GM19468 (cell line): ENCODE data around the gene RDX.

Experiments
- ATAC-seq: cut with Tn5 transposase; IDR thresholded peaks from one replicate; pipeline ENCODE4 v1.9.1; 2021; ENCODE audit warnings: mild to moderate bottlenecking, moderate library complexity, moderate number of reproducible peaks; ENCODE audit not compliant: unreplicated experiment; ENCODE audit errors: extremely low read depth

Gene RDX

DNA sequence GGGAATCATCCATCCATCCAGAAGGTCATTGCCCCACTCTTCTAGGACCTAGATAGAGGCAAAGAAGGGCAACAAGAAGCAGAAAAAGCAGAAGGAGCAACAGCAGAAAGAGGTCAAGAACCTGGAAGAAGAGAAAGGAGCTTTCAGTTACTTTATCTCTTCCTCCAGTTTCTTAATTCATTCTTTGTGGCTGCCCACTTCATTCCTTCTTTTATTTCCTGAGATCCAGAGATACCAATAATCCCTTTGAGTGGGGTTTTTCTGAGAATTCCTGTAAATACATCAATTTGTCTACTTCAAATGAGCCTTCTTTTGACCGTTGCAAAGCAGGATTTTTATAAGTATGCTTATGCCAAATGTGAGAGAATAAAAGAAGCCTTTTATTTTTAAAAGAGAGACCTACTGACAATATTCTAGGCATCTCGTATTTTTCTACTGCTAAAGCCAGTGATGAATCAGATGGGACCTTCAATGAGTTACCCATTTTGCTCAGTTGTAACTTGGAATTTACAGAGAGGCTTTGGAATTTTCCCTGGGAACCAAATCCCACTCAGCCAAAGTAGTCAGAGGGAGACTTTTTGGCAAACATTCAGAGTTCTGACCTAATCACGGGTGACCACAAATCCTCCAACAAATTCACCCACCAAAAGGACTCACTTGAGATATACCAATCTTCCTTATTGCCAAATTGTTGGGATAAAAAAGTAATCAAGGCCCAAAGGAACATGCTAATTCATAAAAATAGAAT is 148.3 kb downstream of the RDX start:
- ATAC-seq = no peak

DNA sequence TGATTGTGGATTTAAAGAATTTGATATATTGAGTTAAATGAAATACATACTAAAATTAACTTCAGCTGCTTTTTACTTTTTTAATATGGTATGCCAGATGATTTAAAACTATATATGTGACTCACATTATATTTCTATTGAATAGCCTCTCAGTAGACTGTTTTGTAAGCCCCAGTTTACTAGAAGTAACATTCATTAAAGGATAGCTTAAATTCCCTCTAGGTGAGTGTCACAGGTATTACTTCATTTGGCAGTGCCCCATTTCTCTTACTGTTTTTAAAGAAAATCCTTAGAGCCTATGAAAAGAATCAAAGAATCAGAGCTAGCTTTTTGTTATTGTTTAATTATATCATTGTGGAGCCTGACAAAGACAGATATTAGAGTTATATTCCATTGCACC is 154.6 kb downstream of the RDX start:
- no peak for ATAC-seq

DNA sequence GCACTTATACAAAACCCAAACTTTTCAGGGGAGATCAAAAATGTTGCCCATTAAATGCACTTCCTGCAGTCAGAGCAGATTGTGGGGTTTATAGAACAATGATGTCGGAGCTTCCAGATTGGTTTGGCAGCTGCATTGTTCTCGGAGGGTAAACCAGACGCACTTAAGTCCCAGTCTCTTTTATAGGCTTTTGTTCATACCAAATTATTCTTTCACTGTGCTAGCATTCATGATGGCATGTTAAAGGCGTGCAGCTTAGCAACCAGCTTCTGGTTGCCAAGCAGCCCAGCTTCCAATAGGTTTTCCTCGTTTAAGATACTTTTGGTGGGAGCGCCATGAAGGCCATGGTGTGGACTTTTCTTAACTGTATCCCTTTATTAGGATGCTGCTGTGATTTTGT is 162.3 kb downstream of the RDX start:
- no peak for ATAC-seq

GRCh38 chr11:110133160-110133559 is 163.3 kb downstream of the RDX start:
- no peak for ATAC-seq

DNA sequence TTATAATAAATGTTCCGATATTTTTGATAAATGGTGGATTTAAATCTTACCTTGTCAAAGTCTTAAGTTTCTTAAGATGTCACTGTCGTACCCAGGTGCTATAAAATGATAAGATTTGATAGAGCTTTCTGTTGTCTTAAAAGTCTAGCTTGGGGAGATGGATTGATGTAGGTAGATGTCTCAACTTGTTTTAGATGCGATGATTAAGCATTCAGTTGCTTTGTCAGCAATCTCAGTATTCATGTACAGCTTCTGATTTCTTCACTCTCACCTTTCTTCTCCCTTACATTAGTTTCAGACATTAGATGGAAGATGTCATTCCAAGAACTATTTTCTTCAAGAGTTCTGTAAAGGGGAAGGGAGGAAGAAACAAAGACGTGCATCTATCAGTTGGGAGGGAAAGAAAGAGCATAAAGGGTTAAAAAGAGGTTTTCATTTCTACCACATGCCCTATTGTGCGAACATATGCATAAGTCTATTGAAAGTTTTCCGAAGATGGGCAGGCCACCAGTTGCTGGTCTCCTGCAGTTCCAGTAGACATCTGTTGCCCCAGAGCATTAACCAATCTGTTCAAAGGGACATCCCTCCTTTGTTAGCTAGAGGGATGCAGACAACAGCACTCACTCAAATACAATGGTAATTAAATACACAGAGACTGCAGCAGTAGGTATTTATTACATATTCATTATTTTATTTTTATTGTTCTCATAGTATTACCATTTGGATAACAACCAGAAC is 164.9 kb downstream of the RDX start:
- no peak for ATAC-seq

GRCh38 chr11:110130642-110131238 is 165.7 kb downstream of the RDX start:
- ATAC-seq = no peak

DNA sequence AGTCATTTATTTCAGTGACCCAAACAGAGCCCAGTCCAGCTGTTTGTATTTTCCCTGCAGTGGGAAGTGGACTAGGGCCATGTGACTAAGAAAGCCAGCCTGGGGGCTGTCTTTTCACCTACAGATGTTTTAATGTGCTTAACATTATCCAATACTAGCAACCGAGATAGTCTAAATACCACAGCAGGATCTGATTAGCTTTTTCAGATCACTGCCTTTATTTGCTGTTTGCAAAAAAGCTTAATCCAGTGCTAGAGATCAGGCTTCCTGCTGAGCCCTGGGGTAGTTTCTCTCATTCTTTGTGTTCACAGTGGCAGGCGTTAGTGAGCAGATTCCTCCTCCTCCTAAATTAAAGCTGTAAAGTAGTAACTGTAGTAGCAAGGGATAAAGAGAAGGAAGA is 168.3 kb downstream of the RDX start:
- ATAC-seq = no peak

DNA sequence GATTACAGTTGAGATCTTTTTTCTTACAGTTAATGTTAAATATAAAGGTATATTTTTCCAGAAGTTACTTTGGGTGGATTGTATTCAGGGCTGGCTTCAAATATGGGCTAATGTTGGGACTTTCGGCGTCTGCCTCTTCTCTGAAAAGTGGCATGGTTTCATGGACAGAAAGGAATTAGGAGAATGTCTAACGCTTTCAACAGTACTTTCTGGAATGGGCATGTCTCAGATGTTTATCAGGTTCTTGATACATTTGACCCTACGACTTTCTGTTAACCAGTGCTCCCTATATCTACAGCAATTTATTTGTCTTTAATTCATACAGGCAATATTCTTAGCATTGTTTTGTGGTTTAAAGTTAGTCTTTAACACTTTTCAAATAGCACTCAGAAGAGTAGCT is 169.5 kb downstream of the RDX start:
- ATAC-seq = no peak

DNA sequence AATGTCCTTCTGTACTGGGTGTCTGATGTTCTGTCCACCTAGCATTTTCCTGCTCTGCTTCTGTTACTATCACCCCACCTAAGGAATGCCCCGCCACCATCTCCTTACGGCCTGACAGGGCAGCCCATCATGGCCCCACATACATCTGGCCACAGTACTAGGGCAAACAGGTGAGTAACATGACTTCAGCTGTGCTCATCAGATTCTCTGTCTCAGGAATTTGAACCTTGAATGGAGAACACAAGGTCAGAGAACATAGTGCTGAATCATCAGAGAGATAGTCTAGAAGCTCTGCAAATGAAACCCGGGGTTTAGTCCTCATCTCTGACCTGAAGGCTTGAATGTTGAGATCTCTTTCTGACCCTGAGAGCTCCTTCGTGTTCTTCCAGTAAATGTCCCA is 170.8 kb downstream of the RDX start:
- ATAC-seq = no peak
